Measurements from ENCODE around the gene SH3BP2.

Gene SH3BP2, protein sequence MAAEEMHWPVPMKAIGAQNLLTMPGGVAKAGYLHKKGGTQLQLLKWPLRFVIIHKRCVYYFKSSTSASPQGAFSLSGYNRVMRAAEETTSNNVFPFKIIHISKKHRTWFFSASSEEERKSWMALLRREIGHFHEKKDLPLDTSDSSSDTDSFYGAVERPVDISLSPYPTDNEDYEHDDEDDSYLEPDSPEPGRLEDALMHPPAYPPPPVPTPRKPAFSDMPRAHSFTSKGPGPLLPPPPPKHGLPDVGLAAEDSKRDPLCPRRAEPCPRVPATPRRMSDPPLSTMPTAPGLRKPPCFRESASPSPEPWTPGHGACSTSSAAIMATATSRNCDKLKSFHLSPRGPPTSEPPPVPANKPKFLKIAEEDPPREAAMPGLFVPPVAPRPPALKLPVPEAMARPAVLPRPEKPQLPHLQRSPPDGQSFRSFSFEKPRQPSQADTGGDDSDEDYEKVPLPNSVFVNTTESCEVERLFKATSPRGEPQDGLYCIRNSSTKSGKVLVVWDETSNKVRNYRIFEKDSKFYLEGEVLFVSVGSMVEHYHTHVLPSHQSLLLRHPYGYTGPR

DNA sequence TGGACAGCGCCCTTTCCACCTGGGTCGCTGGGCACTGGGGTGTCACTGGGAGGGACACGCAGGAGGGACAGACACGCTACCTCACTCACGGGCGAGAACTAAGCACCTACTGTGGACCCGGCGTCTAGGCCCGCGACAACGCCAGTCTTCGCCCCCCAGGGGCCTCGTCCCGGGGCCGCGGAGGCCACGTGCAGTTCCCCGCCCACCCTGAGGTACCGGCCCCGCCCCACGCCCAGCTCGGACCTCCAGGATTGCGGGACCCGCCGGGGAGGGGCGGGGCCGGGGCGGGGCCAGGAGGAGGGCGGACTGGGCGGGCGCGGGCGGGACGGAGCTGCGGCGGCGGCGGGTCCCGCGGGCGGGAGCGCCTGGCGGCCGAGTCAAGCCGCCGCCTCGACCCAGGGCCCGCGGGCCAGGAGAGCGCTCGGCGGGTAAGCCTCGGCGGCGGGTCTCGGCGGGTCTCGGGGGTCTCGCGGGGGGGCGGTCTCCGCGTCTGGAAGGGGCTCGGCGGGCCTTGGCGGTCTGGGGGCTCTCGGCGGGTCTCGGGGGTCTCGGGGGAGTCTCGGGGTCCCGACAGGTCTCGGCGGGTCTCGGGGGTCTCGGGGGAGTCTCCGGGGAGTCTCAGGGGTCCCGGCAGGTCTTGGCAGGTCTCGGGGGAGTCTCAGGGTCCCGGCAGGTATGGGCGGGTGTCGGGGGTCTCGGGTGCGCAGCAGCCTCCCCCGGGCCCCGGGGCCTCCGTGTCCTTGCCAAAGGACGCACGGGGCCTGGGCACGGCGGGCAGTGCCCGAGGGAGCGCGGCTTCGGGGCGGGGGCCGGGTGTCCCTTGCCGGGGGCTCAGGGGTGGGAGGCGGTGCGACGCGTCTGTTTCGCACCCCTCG lies at the start of gene SH3BP2:
Gene SH3BP2, plus strand, starts transcription at position 375 of the 875 bp plus-strand sequence. CDS start 27,533 bp downstream, outside the sequence.
- peak within 1 kb of the TSS; percentile 74 for H3K27ac ChIP-seq (ENCODE audit: low read depth, low read length)
- no peaks in the 10 kb centered on the region for H3K9me3 ChIP-seq (ENCODE audit: control insufficient read depth in 5 of 5, low read length in 5 of 5)
- no peaks in the 10 kb centered on the region for H3K27me3 ChIP-seq (ENCODE audit: control insufficient read depth in 5 of 5, insufficient read depth in 4 of 5, low read length in 5 of 5)
- H3K4me3 ChIP-seq (ENCODE audit: low read depth in 1 of 5, low read length in 5 of 5), result peak within 1 kb of the TSS; percentile 67 to 79 (median 71)
- peaks cover 0 to 5% (median 0%) of the 10 kb centered on the region in 5 donors for H3K36me3 ChIP-seq (ENCODE audit: control insufficient read depth in 5 of 5, insufficient read depth in 5 of 5, low read length in 5 of 5)
- H3K9ac ChIP-seq (ENCODE audit: low read length in 5 of 5), result peak within 1 kb of the TSS in 4 of 5 donors; percentile 74 to 79 (median 76)
- H3K4me1 ChIP-seq (ENCODE audit: control insufficient read depth in 5 of 5, insufficient read depth in 5 of 5, low read length in 5 of 5), result peaks cover 15 to 75% (median 67%) of the 10 kb centered on the region in 5 donors

DNA sequence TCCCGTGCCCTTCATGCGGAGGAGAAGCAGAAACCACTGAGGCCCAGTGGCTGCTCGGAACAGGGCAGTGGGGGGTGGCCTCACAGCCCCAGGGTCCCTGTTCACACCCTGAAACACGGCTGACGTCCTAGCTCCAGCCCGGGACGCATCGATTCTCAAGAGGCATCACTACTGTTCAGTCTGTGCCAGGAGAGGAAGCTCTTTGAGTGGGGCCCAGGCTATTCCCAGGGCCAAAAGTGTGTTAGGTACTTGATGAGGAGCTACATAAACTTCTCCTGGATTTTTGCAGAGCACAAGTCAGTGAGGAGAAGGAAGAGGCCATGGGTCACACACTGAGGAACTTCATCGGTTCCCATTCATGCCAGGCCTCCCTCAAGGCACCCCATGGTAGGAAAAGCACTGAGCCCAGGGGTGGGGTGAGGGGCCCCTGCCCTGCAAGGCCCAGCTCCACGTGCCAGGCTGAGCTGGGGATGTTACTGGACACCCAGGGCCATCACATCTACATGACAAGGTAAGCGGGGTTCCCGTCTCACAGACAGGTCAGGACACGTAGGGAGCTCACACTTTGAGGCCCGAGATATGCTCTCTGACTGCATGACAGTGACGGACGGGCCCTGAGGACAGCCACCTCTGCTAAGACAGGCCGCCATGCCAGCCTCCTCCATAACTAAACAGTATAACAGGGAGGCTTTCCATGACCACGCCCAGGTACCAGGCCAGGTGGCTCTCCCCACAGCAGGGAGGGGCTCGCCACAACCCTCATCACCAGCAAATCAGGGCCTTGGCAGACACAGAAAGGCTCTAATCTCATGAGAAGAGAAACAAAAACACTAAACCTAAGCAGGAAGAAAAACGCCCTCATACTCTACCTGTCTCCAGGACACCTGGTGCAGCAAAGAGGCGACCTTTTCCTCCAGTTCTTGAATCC lies 49.1 kb upstream of the SH3BP2 start:
- no peak overlapping the region for H3K9ac ChIP-seq (ENCODE audit: low read length in 5 of 5)
- H3K27ac ChIP-seq (ENCODE audit: low read depth, low read length), result no peak overlapping the region
- no peak overlapping the region for H3K4me3 ChIP-seq (ENCODE audit: low read depth in 1 of 5, low read length in 5 of 5)
- no peaks in the 10 kb centered on the region for H3K9me3 ChIP-seq (ENCODE audit: control insufficient read depth in 5 of 5, low read length in 5 of 5)
- peaks cover 0 to 15% (median 4%) of the 10 kb centered on the region in 5 donors for H3K4me1 ChIP-seq (ENCODE audit: control insufficient read depth in 5 of 5, insufficient read depth in 5 of 5, low read length in 5 of 5)
- H3K36me3 ChIP-seq (ENCODE audit: control insufficient read depth in 5 of 5, insufficient read depth in 5 of 5, low read length in 5 of 5), result peaks cover 0 to 67% (median 63%) of the 10 kb centered on the region in 5 donors
- no peaks in the 10 kb centered on the region for H3K27me3 ChIP-seq (ENCODE audit: control insufficient read depth in 5 of 5, insufficient read depth in 4 of 5, low read length in 5 of 5)

DNA sequence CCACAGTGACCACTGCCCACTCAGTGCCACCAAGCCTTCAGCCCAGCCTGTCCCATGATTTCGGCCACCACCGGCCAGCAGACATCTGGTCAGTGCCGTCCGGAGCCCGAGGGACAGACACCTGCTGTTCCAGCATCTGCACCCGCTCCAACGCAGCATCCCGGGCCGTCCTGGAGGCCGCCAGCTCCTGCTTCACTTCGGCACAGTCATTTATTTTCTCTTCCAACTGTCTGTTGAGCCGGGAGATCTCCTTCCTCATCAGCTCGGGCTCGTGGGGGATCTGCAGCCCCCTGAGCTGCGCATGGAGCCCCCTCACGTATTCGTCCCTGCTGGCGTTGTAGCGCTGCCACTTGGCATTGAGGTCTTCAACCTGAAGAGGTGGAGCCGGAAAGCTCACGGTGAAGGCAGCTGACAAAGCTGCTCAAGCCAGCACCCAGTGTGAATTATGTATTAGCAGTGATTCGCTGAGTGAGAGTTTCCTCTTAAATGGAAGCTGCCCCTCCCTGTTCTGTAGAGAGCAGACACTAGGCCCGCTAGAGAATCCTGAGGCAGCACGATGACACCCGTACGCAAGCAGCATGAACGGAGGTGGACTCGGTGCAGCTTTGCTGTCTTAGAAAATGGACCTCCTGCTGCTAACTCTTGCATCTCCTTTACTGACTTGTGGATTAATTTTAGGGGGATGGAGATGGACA lies 48.2 kb upstream of the SH3BP2 start:
- H3K9ac ChIP-seq (ENCODE audit: low read length in 5 of 5), result no peak overlapping the region
- no peak overlapping the region for H3K27ac ChIP-seq (ENCODE audit: low read depth, low read length)
- no peak overlapping the region for H3K4me3 ChIP-seq (ENCODE audit: low read depth in 1 of 5, low read length in 5 of 5)
- H3K4me1 ChIP-seq (ENCODE audit: control insufficient read depth in 5 of 5, insufficient read depth in 5 of 5, low read length in 5 of 5), result peaks cover 0 to 15% (median 4%) of the 10 kb centered on the region in 5 donors
- H3K27me3 ChIP-seq (ENCODE audit: control insufficient read depth in 5 of 5, insufficient read depth in 4 of 5, low read length in 5 of 5), result no peaks in the 10 kb centered on the region
- H3K9me3 ChIP-seq (ENCODE audit: control insufficient read depth in 5 of 5, low read length in 5 of 5), result no peaks in the 10 kb centered on the region
- H3K36me3 ChIP-seq (ENCODE audit: control insufficient read depth in 5 of 5, insufficient read depth in 5 of 5, low read length in 5 of 5), result peaks cover 0 to 71% (median 63%) of the 10 kb centered on the region in 5 donors

DNA sequence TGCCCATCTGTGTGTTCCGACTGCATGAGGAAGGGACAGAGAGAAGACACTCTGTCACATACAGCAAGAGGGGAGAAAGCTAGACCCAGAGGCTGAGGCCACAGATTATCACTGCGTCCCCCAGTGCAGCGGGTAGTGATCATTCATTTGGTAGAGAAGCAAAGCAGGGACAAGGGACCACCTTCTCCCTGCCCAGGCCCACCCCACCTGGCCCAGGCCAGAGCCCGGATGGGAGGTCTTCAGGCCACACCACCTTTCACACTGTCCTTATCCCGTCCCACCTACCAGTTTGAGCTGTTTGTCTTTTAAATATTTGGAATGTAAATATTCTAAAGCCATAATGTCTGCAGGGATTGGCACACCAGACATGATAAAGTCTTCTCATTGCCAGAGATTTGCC lies 47.4 kb upstream of the SH3BP2 start:
- Histone ChIP-seq H3K27ac (ENCODE audit: low read depth, low read length) (no peak overlapping the region), H3K9ac (ENCODE audit: low read length in 5 of 5) (no peak overlapping the region), H3K4me1 (ENCODE audit: control insufficient read depth in 5 of 5, insufficient read depth in 5 of 5, low read length in 5 of 5) (peaks cover 0 to 15% (median 4%) of the 10 kb centered on the region in 5 donors), H3K36me3 (ENCODE audit: control insufficient read depth in 5 of 5, insufficient read depth in 5 of 5, low read length in 5 of 5) (peaks cover 0 to 71% (median 63%) of the 10 kb centered on the region in 5 donors), H3K27me3 (ENCODE audit: control insufficient read depth in 5 of 5, insufficient read depth in 4 of 5, low read length in 5 of 5) (no peaks in the 10 kb centered on the region), H3K9me3 (ENCODE audit: control insufficient read depth in 5 of 5, low read length in 5 of 5) (no peaks in the 10 kb centered on the region), H3K4me3 (ENCODE audit: low read depth in 1 of 5, low read length in 5 of 5) (no peak overlapping the region)

DNA sequence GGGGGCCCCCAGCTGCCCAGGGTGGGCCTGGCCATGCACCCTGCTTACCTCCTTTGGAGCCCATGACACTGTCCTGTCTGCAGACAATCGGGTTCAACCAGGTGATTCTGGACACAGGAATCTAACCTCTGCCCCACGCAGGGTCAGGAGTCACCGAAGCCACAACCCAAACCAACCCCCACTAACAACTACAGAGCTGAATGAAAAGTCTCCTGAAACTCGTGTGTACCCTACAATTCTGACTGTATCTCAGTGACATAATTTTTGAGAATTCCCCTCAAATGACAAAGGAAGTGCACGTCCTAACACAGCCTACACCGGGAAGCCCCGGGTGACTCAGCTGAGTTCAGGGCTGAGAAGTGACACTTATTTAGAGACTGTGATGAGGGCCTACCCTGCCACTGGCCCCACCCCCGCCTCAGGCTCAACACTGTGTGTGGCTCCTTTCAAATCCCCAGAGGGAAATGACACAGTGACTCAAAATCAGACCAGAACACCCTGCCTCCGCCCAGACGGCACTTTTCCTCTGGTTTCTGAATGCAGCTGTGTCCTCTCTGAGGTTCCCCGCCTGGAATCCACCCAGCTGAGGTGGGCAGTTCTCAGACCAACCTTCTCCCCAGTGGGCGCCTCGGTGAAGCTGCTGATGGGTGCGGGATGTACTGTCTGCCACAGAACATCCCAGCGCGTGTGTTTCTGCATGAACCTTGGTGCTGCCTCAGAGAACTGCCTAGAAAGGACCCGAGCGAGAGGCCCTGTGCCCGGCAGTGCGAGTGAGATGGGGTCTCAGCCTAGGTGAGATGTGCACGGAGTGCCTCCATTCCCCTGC lies 46.7 kb upstream of the SH3BP2 start:
- no peaks in the 10 kb centered on the region for H3K9me3 ChIP-seq (ENCODE audit: control insufficient read depth in 5 of 5, low read length in 5 of 5)
- H3K9ac ChIP-seq (ENCODE audit: low read length in 5 of 5), result peak overlapping the region in 1 of 5 donors; percentile 44
- peaks cover 0 to 15% (median 4%) of the 10 kb centered on the region in 5 donors for H3K4me1 ChIP-seq (ENCODE audit: control insufficient read depth in 5 of 5, insufficient read depth in 5 of 5, low read length in 5 of 5)
- no peaks in the 10 kb centered on the region for H3K27me3 ChIP-seq (ENCODE audit: control insufficient read depth in 5 of 5, insufficient read depth in 4 of 5, low read length in 5 of 5)
- H3K4me3 ChIP-seq (ENCODE audit: low read depth in 1 of 5, low read length in 5 of 5), result no peak overlapping the region
- H3K36me3 ChIP-seq (ENCODE audit: control insufficient read depth in 5 of 5, insufficient read depth in 5 of 5, low read length in 5 of 5), result peaks cover 0 to 70% (median 63%) of the 10 kb centered on the region in 5 donors
- no peak overlapping the region for H3K27ac ChIP-seq (ENCODE audit: low read depth, low read length)

DNA sequence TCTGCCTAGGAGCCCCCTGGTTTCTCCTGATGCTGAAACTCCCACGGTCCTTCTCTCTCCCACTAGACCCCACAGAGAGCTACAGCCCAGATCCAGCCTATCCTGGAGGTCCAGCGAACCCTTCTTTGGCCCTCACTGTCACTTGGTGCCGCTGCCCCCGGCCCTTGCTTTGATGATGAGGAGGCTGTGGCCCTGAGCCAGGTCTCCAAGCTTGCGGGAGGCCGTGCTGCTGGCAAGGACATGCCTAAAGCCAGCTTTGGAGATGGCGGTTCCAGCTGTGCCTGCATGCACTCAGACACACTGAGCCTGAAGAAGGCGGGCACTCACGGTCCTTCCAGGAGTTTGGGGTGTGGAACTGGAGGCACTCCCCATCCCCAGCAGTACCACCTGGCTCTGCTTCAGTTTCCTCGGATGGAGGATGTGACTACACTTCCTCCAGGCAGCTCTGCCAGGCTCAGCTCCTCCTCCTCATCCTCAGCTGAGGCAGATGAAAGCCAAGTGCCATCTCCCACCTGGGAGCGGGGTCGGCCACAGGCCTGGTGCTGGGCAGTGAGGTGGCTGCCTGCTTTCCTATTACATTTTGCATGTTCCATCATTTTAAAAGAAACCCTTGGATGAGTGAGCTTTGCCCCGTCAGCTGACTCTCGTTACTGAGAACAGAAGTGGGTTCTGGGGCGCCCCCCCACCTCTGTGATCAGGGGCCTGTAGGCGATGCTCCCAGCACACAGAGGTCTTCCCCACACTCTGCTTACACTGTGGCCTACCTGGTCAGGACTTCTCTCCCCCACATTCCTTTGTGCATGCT lies 45.8 kb upstream of the SH3BP2 start:
- H3K27ac ChIP-seq (ENCODE audit: low read depth, low read length), result no peak overlapping the region
- H3K9ac ChIP-seq (ENCODE audit: low read length in 5 of 5), result peak overlapping the region in 1 of 5 donors; percentile 16
- no peaks in the 10 kb centered on the region for H3K27me3 ChIP-seq (ENCODE audit: control insufficient read depth in 5 of 5, insufficient read depth in 4 of 5, low read length in 5 of 5)
- no peak overlapping the region for H3K4me3 ChIP-seq (ENCODE audit: low read depth in 1 of 5, low read length in 5 of 5)
- no peaks in the 10 kb centered on the region for H3K9me3 ChIP-seq (ENCODE audit: control insufficient read depth in 5 of 5, low read length in 5 of 5)
- peaks cover 0 to 61% (median 56%) of the 10 kb centered on the region in 5 donors for H3K36me3 ChIP-seq (ENCODE audit: control insufficient read depth in 5 of 5, insufficient read depth in 5 of 5, low read length in 5 of 5)
- peaks cover 0 to 15% (median 4%) of the 10 kb centered on the region in 5 donors for H3K4me1 ChIP-seq (ENCODE audit: control insufficient read depth in 5 of 5, insufficient read depth in 5 of 5, low read length in 5 of 5)

DNA sequence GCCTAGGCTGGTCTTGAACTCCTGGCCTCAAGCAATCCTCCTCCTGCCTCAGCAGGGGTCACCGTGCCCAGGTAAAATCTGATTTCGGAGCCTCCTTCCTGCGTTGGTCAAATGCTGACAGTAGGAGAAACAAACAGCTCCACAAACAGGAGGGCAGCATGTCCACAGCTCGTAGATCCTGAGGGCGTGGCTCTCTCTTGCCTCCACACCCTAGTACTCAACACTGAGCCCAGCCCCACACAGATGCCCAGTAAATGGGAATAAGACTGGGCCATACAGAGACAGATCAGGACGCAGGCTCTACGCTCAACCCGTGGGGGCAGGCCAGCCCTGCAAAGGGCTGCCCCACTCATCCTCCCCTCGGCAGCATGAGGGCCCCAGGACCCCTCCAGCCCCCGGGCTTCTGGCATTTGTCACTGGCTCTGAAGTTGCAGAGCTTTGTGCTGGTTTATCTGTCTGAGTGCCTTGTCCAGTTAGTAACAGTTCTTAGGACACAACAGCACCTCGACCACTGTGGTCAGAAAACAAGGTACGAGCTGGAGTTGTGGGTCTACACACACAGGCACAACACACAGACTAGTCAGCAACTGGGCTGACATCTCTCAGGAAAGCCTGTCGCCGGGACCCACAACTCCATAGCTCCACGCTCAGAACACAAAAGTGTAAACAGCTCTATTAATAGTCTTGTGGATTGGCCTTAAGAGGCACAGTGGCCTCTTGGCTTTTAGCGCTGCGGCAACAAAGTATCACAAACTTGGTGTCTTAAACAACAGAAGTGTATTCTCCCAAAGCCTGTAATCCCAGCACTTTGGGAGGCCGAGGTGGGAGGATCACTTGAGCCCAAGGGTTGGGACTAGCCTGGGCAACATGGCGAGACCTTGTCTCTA lies 41.9 kb upstream of the SH3BP2 start:
- H3K36me3 ChIP-seq (ENCODE audit: control insufficient read depth in 5 of 5, insufficient read depth in 5 of 5, low read length in 5 of 5), result peaks cover 0 to 26% (median 23%) of the 10 kb centered on the region in 5 donors
- H3K4me3 ChIP-seq (ENCODE audit: low read depth in 1 of 5, low read length in 5 of 5), result no peak overlapping the region
- H3K27ac ChIP-seq (ENCODE audit: low read depth, low read length), result no peak overlapping the region
- no peaks in the 10 kb centered on the region for H3K27me3 ChIP-seq (ENCODE audit: control insufficient read depth in 5 of 5, insufficient read depth in 4 of 5, low read length in 5 of 5)
- no peak overlapping the region for H3K9ac ChIP-seq (ENCODE audit: low read length in 5 of 5)
- H3K4me1 ChIP-seq (ENCODE audit: control insufficient read depth in 5 of 5, insufficient read depth in 5 of 5, low read length in 5 of 5), result peaks cover 3 to 27% (median 14%) of the 10 kb centered on the region in 5 donors
- H3K9me3 ChIP-seq (ENCODE audit: control insufficient read depth in 5 of 5, low read length in 5 of 5), result no peaks in the 10 kb centered on the region
